ENCODE results near the gene ARPC1A. TPM values are rescaled to one million over a fixed set of nuclear protein-coding genes. Genes with fewer than 3 reads are reported as not detected.
A peak's percentile ranks its signal among the peaks of the same experiment; 100 is the strongest.
"Not testable (repeated sequence)": the region's sequence is repeated elsewhere in the genome, so short reads cannot be mapped to it uniquely, and the experiment has no call there.

ARPC1A gene
- total and polyA plus RNA-seq, 12 donors = 93.1 to 213 (median 134) TPM

GRCh38 chr7:99312316-99313203 is 13.1 kb upstream of the ARPC1A start:
- H3K4me1 ChIP-seq = peaks cover 0 to 9% (median 2%) of the 10 kb centered on the region in 9 donors
- H3K27ac ChIP-seq = no peak overlapping the region
- DNase-seq (peak; percentile 58 to 62), ATAC-seq (peak in 7 of 8 donors; percentile 43 to 88 (median 74))
- WGBS, 2 donors = 37 to 38% methylated on average over 16 of the region's 16 CpGs
- no peaks in the 10 kb centered on the region for H3K27me3 ChIP-seq
- TF ChIP-seq CTCF (IDR thresholded peaks at IDR 0.05) = peak; percentile 85 to 92 (median 90)
- intact Hi-C loops (cut with DNase I) = loop anchor here in 9 of 10 donors (1.0 to 10.0 kb wide), 4 partner anchors 168 to 272 kb away; partner anchors contain the start of gene SMURF1 (in 2 of the 9)
- H3K9me3 ChIP-seq = peaks cover 0 to 12% (median 5%) of the 10 kb centered on the region in 11 donors
- H3K4me3 ChIP-seq = peak overlapping the region in 1 of 10 donors; percentile 19
- H3K36me3 ChIP-seq = no peaks in the 10 kb centered on the region

GRCh38 chr7:99313204-99313573 is 12.5 kb upstream of the ARPC1A start:
- WGBS, 2 donors = 27 to 68% methylated on average over 1 of the region's 1 CpG
- intact Hi-C loops (cut with DNase I) = loop anchor here in 9 of 10 donors (1.0 to 10.0 kb wide), 4 partner anchors 168 to 273 kb away; partner anchors contain the start of gene SMURF1 (in 2 of the 9)
- H3K4me1 ChIP-seq = peaks cover 0 to 9% (median 2%) of the 10 kb centered on the region in 9 donors
- peak in 2 of 9 donors; percentile 2 to 11 for TF ChIP-seq CTCF (IDR thresholded peaks at IDR 0.05)
- no peak overlapping the region for H3K27ac ChIP-seq
- peak overlapping the region in 1 of 10 donors; percentile 19 for H3K4me3 ChIP-seq
- no peaks in the 10 kb centered on the region for H3K27me3 ChIP-seq
- DNase-seq (no peak), ATAC-seq (no peak)
- peaks cover 0 to 12% (median 5%) of the 10 kb centered on the region in 11 donors for H3K9me3 ChIP-seq
- no peaks in the 10 kb centered on the region for H3K36me3 ChIP-seq

- TF ChIP-seq CTCF (IDR thresholded peaks at IDR 0.05) = no peak
- Histone ChIP-seq H3K36me3 (no peaks in the 10 kb centered on the region), H3K27ac (no peak overlapping the region), H3K9me3 (peaks cover 0 to 10% (median 4%) of the 10 kb centered on the region in 11 donors), H3K4me1 (peaks cover 0 to 9% (median 2%) of the 10 kb centered on the region in 9 donors), H3K27me3 (no peaks in the 10 kb centered on the region), H3K4me3 (no peak overlapping the region)
- WGBS, 2 donors = 71 to 72% methylated on average over 7 of the region's 7 CpGs
- ATAC-seq (no peak), DNase-seq (no peak)
- intact Hi-C loops (cut with DNase I) = loop anchor here in 3 of 10 donors (2.0 to 10.0 kb wide), 3 partner anchors 170 to 276 kb away; partner anchors contain the start of gene SMURF1 (in 2 of the 3)
Measured at GRCh38 chr7:99314504-99314903, 11.2 kb upstream of the ARPC1A start.

- Histone ChIP-seq H3K4me1 (peaks cover 0 to 26% (median 7%) of the 10 kb centered on the region in 9 donors), H3K4me3 (no peak overlapping the region), H3K9me3 (no peaks in the 10 kb centered on the region), H3K27ac (no peak overlapping the region), H3K36me3 (no peaks in the 10 kb centered on the region), H3K27me3 (no peaks in the 10 kb centered on the region)
- intact Hi-C loops (cut with DNase I) = no loop called here
- 57 to 63% methylated on average over 4 of the region's 4 CpGs for WGBS, 2 donors
- ATAC-seq (no peak), DNase-seq (no peak)
- TF ChIP-seq CTCF (IDR thresholded peaks at IDR 0.05) = no peak
Measured at GRCh38 chr7:99320371-99320770, 5.3 kb upstream of the ARPC1A start.

GRCh38 chr7:99322659-99323058 is 3.0 kb upstream of the ARPC1A start:
- intact Hi-C loops (cut with DNase I); DNase-seq; H3K4me3 ChIP-seq; ATAC-seq; H3K27ac ChIP-seq; H3K36me3 ChIP-seq; H3K27me3 ChIP-seq; H3K9me3 ChIP-seq: not testable (repeated sequence)
- 91 to 92% methylated on average over 6 of the region's 6 CpGs for WGBS, 2 donors
- peaks cover 5 to 38% (median 25%) of the 10 kb centered on the region in 9 donors for H3K4me1 ChIP-seq

All from heart right ventricle (tissue), 16 donors.